NCI-H524 treated with DMSO at 0.1 percent for 48 hours (cell line): Measurements from ENCODE around the gene PLP1.

Experiments used
- DNase-seq: peaks from one replicate; lab custom pipeline; 2025; lab: John Stamatoyannopoulos, UW

Gene PLP1

DNA sequence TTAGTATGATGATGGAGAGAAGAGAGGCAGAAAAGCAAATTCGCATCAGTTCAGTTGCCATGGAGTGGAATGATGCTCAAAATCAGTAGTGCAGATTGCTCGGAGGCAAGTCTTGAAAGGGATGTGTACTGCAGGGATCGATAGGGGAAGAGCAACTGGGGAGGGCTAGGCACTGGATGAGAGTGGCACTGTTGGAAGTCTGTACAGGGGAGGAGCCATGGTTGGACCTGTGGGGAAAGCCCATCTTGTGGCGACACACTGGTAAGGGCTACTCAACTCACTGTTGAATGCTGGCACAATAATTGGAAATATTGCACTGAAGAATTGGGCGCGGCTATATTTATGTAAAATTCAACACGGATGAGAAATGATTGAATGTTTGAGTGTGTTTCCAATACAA, 54.2 kb downstream of the PLP1 start:
- no peak for DNase-seq

DNA sequence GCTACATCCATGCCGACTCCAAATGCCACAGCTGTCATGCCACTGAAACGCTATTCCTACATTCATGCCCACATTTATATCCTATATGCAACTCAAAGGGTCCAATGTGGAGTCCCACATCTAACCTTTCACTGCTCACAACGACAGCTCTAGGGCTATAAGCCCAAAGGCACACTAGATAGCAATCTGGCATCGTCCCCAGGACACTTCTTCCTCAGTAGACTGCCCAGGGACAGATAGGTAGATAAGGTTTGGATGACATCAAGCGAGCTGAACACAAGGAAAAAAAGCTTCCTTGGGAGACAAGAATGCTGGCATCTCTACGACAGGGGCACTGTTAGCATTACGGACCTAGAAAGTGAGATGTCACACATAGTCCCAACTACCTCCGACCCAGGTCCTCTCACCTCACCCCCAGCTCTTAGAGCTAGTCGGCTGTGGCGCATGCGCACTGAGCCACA, 54.7 kb downstream of the PLP1 start:
- no peak for DNase-seq

DNA sequence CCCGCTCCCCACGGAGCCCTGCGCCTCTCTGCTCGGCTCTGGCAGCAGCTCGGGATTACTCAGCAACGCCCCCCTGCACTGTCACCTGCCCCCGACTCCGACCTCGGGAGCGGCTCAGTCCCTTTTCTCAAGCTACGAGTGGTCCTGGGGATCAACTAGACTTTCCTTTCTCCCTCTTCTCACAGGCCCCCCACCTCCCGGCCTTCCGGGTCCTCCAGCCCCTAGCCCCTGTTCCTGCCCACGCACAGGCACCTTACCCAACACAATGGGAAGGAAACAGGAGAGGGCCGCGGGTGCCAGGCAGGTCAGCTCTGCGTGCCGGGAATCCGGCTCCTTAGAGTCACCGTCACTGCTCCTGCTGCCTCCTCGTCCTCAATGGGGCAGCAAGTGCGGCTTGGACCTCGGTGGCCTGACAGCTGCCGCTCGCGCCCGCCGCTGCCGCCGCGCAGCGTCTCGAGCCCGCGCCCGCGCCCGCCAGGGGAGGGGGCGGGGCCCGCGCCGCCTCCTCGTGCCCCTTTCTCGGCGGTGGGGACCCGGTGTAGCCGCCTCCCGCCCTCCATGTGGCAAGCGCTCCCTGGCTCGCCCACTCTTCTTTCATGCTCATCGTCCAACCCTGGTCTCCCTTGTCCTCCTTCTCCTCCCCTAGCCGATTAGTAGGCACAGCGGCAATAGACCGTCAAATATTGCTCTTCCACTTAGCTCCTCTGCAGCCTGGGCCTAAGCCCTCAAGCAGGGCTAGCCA, 55.3 kb downstream of the PLP1 start, which contains the start of gene RAB9B:
RAB9B (minus strand) TSS at position 455 of the 742 bp plus-strand sequence. CDS start 6,473 bp downstream, outside the sequence.
- DNase-seq, result peak; percentile 27

DNA sequence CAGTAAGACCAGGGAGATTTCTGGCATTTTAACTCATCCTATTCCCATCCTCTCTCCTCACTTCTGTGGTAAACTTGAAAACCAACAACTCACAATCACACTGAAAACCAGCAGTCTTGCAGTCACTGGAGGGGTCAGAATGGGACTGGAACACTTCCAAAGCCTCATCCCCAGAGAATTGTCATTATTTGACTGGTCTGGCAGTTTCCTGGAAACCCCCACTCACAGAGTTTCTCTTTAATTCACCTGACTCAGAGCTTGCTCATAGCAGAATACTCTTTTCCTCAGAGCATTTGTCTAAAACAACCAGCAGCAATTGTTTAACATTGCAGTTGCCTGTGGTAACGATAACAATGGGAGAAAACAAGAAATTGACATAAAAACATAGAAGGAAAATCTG, 62.8 kb downstream of the PLP1 start:
- no peak for DNase-seq
